K562 (cell line): ENCODE data around the gene ARHGAP23.
"Not testable (repeated sequence)": the region's sequence is repeated elsewhere in the genome, so short reads cannot be mapped to it uniquely, and the experiment has no call there.

ENCODE experiments used
- EZH2 ChIP-seq: IDR thresholded peaks from 2 replicates; pipeline ENCODE4 v1.6.1; 2012; ENCODE audit warnings: low read depth, mild to moderate bottlenecking, inconsistent platforms, low read length, borderline replicate concordance
- FOXJ3 ChIP-seq: sonication (generic); formaldehyde crosslinking; IDR thresholded peaks from 2 replicates; pipeline ENCODE4 v1.4.0; 2020; ENCODE audit warnings: mild to moderate bottlenecking, missing genetic modification reagents
- GABPA ChIP-seq: fragments of 200-800 bp; sonication (Bioruptor generic); conservative IDR thresholded peaks from 2 replicates; pipeline ENCODE4 v1.6.1; 2016; ENCODE audit warnings: low read depth, missing genetic modification characterization, missing compliant biosample characterization
- HNRNPH1 ChIP-seq: fragments of 200-400 bp; formaldehyde crosslinking; optimal IDR thresholded peaks from 2 replicates; pipeline ENCODE3; 2017; ENCODE audit warnings: low read depth, mild to moderate bottlenecking, low read length, moderate library complexity

- not testable (repeated sequence) for TF ChIP-seq GABPA (tag); HNRNPH1; EZH2; FOXJ3 (CRISPR knock-in tag)
Measured at GRCh38 chr17:38477417-38477816, 49.2 kb downstream of the ARHGAP23 start.
